ENCODE data around the gene RAB44. TPM values are rescaled to one million over a fixed set of nuclear protein-coding genes. Genes with fewer than 3 reads are reported as not detected.

RAB44 gene
- total RNA-seq, 1 donor from 2014 or later, result not detected

GRCh38 chr6:36730424-36731380 lies 33.1 kb downstream of the RAB44 start:
- Histone ChIP-seq H3K36me3 (ENCODE audit: control insufficient read depth, insufficient read depth, low read length) (no peaks in the 10 kb centered on the region), H3K27me3 (ENCODE audit: control insufficient read depth, insufficient read depth, low read length) (peaks cover 2% of the 10 kb centered on the region), H3K4me3 (ENCODE audit: low read depth, low read length) (no peak overlapping the region)
- DNase-seq (ENCODE audit: low read depth), result no peak
- TF ChIP-seq, protein P1, sequence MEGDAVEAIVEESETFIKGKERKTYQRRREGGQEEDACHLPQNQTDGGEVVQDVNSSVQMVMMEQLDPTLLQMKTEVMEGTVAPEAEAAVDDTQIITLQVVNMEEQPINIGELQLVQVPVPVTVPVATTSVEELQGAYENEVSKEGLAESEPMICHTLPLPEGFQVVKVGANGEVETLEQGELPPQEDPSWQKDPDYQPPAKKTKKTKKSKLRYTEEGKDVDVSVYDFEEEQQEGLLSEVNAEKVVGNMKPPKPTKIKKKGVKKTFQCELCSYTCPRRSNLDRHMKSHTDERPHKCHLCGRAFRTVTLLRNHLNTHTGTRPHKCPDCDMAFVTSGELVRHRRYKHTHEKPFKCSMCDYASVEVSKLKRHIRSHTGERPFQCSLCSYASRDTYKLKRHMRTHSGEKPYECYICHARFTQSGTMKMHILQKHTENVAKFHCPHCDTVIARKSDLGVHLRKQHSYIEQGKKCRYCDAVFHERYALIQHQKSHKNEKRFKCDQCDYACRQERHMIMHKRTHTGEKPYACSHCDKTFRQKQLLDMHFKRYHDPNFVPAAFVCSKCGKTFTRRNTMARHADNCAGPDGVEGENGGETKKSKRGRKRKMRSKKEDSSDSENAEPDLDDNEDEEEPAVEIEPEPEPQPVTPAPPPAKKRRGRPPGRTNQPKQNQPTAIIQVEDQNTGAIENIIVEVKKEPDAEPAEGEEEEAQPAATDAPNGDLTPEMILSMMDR (IDR thresholded peaks at IDR 0.05; ENCODE audit: insufficient read depth, low read length, poor library complexity, severe bottlenecking), result no peak

GRCh38 chr6:36731622-36732310 lies 34.1 kb downstream of the RAB44 start:
- H3K27me3 ChIP-seq (ENCODE audit: control insufficient read depth, insufficient read depth, low read length), result peaks cover 2% of the 10 kb centered on the region
- TF ChIP-seq, protein P1 (IDR thresholded peaks at IDR 0.05; ENCODE audit: insufficient read depth, low read length, poor library complexity, severe bottlenecking), result no peak
- no peak overlapping the region for H3K4me3 ChIP-seq (ENCODE audit: low read depth, low read length)
- no peak for DNase-seq (ENCODE audit: low read depth)
- no peaks in the 10 kb centered on the region for H3K36me3 ChIP-seq (ENCODE audit: control insufficient read depth, insufficient read depth, low read length)

GRCh38 chr6:36733300-36733699 lies 35.7 kb downstream of the RAB44 start:
- Histone ChIP-seq H3K36me3 (ENCODE audit: control insufficient read depth, insufficient read depth, low read length) (no peaks in the 10 kb centered on the region), H3K27me3 (ENCODE audit: control insufficient read depth, insufficient read depth, low read length) (peaks cover 2% of the 10 kb centered on the region), H3K4me3 (ENCODE audit: low read depth, low read length) (no peak overlapping the region)
- no peak for DNase-seq (ENCODE audit: low read depth)
- TF ChIP-seq, protein P1 (IDR thresholded peaks at IDR 0.05; ENCODE audit: insufficient read depth, low read length, poor library complexity, severe bottlenecking), result no peak

DNA sequence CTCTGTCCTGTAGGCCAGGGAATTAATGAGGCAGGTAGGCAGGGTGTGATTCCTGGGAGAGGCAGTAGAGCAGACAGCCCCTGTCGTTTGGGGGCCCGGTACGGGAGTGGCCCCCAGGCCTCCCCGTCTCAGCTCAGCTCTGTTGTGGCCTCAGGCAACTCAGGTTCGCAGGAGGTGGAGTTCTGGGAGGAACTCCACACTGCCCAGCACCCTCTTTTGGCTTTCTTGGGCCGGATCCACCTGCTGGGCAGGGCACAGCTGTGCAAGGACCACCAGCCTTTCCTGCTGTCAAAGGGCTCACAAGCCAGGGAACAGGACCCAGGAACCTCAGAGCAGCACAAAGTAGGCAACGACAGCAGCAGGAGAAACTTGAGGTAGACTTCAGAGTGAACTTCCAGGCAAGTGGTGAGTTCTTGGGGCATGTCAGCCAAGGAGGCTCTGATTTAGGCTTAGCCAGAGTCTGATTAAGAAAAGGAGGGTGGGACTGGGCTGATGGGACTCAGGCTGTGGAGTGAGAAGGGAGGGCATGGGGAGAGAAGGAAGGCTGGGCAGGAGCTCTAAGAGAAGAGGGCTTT lies 36.9 kb downstream of the RAB44 start:
- H3K36me3 ChIP-seq (ENCODE audit: control insufficient read depth, insufficient read depth, low read length), result no peaks in the 10 kb centered on the region
- peaks cover 2% of the 10 kb centered on the region for H3K27me3 ChIP-seq (ENCODE audit: control insufficient read depth, insufficient read depth, low read length)
- no peak for DNase-seq (ENCODE audit: low read depth)
- TF ChIP-seq, protein P1 (IDR thresholded peaks at IDR 0.05; ENCODE audit: insufficient read depth, low read length, poor library complexity, severe bottlenecking), result no peak
- H3K4me3 ChIP-seq (ENCODE audit: low read depth, low read length), result no peak overlapping the region

GRCh38 chr6:36735110-36736071 lies 37.8 kb downstream of the RAB44 start:
- TF ChIP-seq, protein P1 (IDR thresholded peaks at IDR 0.05; ENCODE audit: insufficient read depth, low read length, poor library complexity, severe bottlenecking), result no peak
- Histone ChIP-seq H3K4me3 (ENCODE audit: low read depth, low read length) (no peak overlapping the region), H3K36me3 (ENCODE audit: control insufficient read depth, insufficient read depth, low read length) (no peaks in the 10 kb centered on the region), H3K27me3 (ENCODE audit: control insufficient read depth, insufficient read depth, low read length) (peaks cover 2% of the 10 kb centered on the region)
- DNase-seq (ENCODE audit: low read depth), result no peak
